CD8-positive, alpha-beta memory T cell (primary cell): Measurements from ENCODE around the gene SEMA5A. TPM values are rescaled to one million over a fixed set of nuclear protein-coding genes. Genes with fewer than 3 reads are reported as not detected.

Experiments
- CTCF ChIA-PET: fragments of 350-600 bp; sonication (Branson Sonifier 250); formaldehyde crosslinking; loops from one replicate; lab custom pipeline; 2021; ENCODE audit warnings: antibody characterized with exemption; lab: Charles Lee
- POLR2A ChIA-PET: fragments of 350-600 bp; sonication (Branson Sonifier 250); formaldehyde crosslinking; loops from one replicate; lab custom pipeline; 2021; ENCODE audit warnings: antibody characterized with exemption; lab: Charles Lee
- DNase-seq, 5 donors: peaks; one replicate each; pipeline versions ENCODE4 v3.0.0 to v3.0.0-alpha.2; 2020 to 2022; ENCODE audit warnings: mixed read lengths in 1 of 5
- H3K27ac ChIP-seq: one replicate; pipeline ENCODE4 v1.7.0; 2013; ENCODE audit warnings: low read depth, mild to moderate bottlenecking, low read length, moderate library complexity
- H3K27me3 ChIP-seq: 2 replicates; pipeline ENCODE4 v1.7.0; 2013; ENCODE audit warnings: low read length, mild to moderate bottlenecking; ENCODE audit not compliant: insufficient read depth, poor library complexity, severe bottlenecking
- H3K36me3 ChIP-seq: 2 replicates; pipeline ENCODE4 v1.7.0; 2013; ENCODE audit warnings: mild to moderate bottlenecking, low read length, moderate library complexity; ENCODE audit not compliant: insufficient read depth
- H3K4me1 ChIP-seq: 2 replicates; pipeline ENCODE4 v1.7.0; 2013; ENCODE audit warnings: mild to moderate bottlenecking, low read length, moderate library complexity; ENCODE audit not compliant: insufficient read depth
- H3K4me3 ChIP-seq: 2 replicates; pipeline ENCODE4 v1.7.0; 2013; ENCODE audit warnings: mild to moderate bottlenecking, low read length
- H3K9me3 ChIP-seq: 2 replicates; pipeline ENCODE4 v1.7.0; 2013; ENCODE audit warnings: mild to moderate bottlenecking, low read length
- H3K27ac Mint-ChIP-seq, 8 donors: one replicate each; pipeline ENCODE4 v1.8.0; 2020 to 2021; ENCODE audit warnings: mixed read lengths in 8 of 8, mild to moderate bottlenecking in 6 of 8, inconsistent platforms in 3 of 8, moderate library complexity in 3 of 8
- H3K27me3 Mint-ChIP-seq, 2 donors: one replicate each; pipeline ENCODE4 v1.8.0; 2020 to 2021; ENCODE audit warnings: mixed read lengths in 2 of 2, mild to moderate bottlenecking in 1 of 2, moderate library complexity in 1 of 2
- H3K36me3 Mint-ChIP-seq, 3 donors: one replicate each; pipeline ENCODE4 v1.8.0; 2020 to 2021; ENCODE audit warnings: mixed read lengths in 3 of 3, inconsistent platforms in 1 of 3, mild to moderate bottlenecking in 1 of 3
- H3K4me1 Mint-ChIP-seq, 3 donors: one replicate each; pipeline ENCODE4 v1.8.0; 2020 to 2021; ENCODE audit warnings: mixed read lengths in 3 of 3, inconsistent platforms in 1 of 3, mild to moderate bottlenecking in 1 of 3
- H3K4me3 Mint-ChIP-seq, 7 donors: one replicate each; pipeline ENCODE4 v1.8.0; 2020 to 2021; ENCODE audit warnings: mixed read lengths in 7 of 7, mild to moderate bottlenecking in 6 of 7, moderate library complexity in 4 of 7, inconsistent platforms in 2 of 7
- H3K9me3 Mint-ChIP-seq, 5 donors: one replicate each; pipeline ENCODE4 v1.8.0; 2020 to 2022; ENCODE audit warnings: mixed read lengths in 5 of 5, mild to moderate bottlenecking in 3 of 5, moderate library complexity in 2 of 5, inconsistent platforms in 1 of 5
- polyA plus RNA-seq: library from polyadenylated mRNA; unstranded; fragments of 300-500 nt; fragmentation: Illumina TruSeq; gene quantifications from one replicate; pipeline ENCODE4 v1.2.3, GENCODE V29; 2021
- total RNA-seq, 2 experiments: library from RNA; stranded (reverse); gene quantifications; one replicate each; pipeline ENCODE4 v1.2.3, GENCODE V29; 2021

SEMA5A gene, protein sequence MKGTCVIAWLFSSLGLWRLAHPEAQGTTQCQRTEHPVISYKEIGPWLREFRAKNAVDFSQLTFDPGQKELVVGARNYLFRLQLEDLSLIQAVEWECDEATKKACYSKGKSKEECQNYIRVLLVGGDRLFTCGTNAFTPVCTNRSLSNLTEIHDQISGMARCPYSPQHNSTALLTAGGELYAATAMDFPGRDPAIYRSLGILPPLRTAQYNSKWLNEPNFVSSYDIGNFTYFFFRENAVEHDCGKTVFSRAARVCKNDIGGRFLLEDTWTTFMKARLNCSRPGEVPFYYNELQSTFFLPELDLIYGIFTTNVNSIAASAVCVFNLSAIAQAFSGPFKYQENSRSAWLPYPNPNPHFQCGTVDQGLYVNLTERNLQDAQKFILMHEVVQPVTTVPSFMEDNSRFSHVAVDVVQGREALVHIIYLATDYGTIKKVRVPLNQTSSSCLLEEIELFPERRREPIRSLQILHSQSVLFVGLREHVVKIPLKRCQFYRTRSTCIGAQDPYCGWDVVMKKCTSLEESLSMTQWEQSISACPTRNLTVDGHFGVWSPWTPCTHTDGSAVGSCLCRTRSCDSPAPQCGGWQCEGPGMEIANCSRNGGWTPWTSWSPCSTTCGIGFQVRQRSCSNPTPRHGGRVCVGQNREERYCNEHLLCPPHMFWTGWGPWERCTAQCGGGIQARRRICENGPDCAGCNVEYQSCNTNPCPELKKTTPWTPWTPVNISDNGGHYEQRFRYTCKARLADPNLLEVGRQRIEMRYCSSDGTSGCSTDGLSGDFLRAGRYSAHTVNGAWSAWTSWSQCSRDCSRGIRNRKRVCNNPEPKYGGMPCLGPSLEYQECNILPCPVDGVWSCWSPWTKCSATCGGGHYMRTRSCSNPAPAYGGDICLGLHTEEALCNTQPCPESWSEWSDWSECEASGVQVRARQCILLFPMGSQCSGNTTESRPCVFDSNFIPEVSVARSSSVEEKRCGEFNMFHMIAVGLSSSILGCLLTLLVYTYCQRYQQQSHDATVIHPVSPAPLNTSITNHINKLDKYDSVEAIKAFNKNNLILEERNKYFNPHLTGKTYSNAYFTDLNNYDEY
- not detected for total RNA-seq
- polyA plus RNA-seq = not detected

GRCh38 chr5:9545992-9546851 is at the start of gene SEMA5A:
TSS of gene SEMA5A (minus strand) at chr5:9546075. CDS start at chr5:9379946, 166,129 bp downstream.
- Histone ChIP-seq H3K36me3 (no peaks in the 10 kb centered on the region), H3K27me3 (no peaks in the 10 kb centered on the region), H3K4me1 (no peaks in the 10 kb centered on the region), H3K4me3 (no peak within 1 kb of the TSS), H3K27ac (no peak within 1 kb of the TSS), H3K9me3 (no peaks in the 10 kb centered on the region)
- Mint-ChIP-seq H3K27me3 (peaks cover 13 to 29% of the 10 kb centered on the region in 2 donors), H3K4me3 (peak within 1 kb of the TSS in 5 of 7 donors; percentile 38 to 65 (median 53)), H3K36me3 (no peaks in the 10 kb centered on the region), H3K9me3 (peaks cover 2 to 18% (median 4%) of the 10 kb centered on the region in 5 donors), H3K27ac (no peak within 1 kb of the TSS), H3K4me1 (peaks cover 0 to 11% (median 6%) of the 10 kb centered on the region in 3 donors)
- ChIA-PET CTCF (no interaction called here), POLR2A (no interaction called here)
- peak in 1 of 5 donors; percentile 50 for DNase-seq

GRCh38 chr5:9594913-9595312 is 49.0 kb upstream of the SEMA5A start:
- H3K27ac ChIP-seq = no peak overlapping the region
- no peaks in the 10 kb centered on the region for H3K9me3 ChIP-seq
- no peaks in the 10 kb centered on the region for H3K4me1 ChIP-seq
- Mint-ChIP-seq H3K4me1 (no peaks in the 10 kb centered on the region), H3K27ac (no peak overlapping the region), H3K36me3 (no peaks in the 10 kb centered on the region), H3K4me3 (no peak overlapping the region), H3K9me3 (peaks cover 0 to 7% (median 2%) of the 10 kb centered on the region in 5 donors), H3K27me3 (no peaks in the 10 kb centered on the region)
- no peak for DNase-seq
- POLR2A ChIA-PET = no interaction called here
- CTCF ChIA-PET = no interaction called here
- H3K27me3 ChIP-seq = no peaks in the 10 kb centered on the region
- H3K4me3 ChIP-seq = no peak overlapping the region
- H3K36me3 ChIP-seq = no peaks in the 10 kb centered on the region

DNA sequence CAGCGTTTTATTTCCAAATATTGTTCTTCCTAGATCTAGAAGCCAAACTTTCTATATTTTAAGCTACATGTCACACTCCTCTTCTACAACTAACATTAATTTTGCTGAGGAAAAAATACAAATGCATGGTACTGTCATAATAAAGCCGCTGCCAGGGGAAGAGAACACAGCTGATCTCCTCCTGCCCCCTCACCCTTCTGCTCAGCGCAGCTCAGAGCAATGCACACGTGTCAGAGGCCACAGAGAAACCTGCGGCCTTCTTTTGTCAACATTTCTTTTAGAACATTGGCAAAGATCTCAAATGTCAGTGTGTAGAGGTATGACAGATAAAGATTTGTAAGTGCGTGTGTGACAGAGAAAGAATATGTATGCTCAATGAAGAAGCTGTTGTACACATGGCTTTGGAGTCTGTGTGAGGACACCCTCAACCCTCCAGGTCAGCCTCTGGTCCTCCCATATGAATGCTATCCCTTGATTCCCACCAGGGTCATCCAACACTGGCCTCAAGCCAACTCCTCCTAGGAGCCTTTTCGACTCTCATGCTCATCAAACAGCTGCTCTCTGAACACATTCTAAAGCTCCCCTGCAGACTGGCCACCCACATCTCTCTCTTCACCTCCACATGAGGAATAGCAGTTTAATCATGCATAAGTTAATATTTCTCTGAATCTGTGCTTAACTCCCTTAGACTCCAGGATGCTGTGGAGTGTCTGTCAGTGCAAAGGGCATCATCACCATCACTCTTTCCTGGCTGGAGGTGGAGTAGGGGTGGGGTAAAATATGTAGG is 43.4 kb upstream of the SEMA5A start:
- ChIA-PET POLR2A (no interaction called here), CTCF (no interaction called here)
- Histone ChIP-seq H3K4me1 (no peaks in the 10 kb centered on the region), H3K4me3 (no peak overlapping the region), H3K9me3 (no peaks in the 10 kb centered on the region), H3K36me3 (no peaks in the 10 kb centered on the region), H3K27me3 (no peaks in the 10 kb centered on the region), H3K27ac (no peak overlapping the region)
- no peaks in the 10 kb centered on the region for H3K4me1 Mint-ChIP-seq
- no peaks in the 10 kb centered on the region for H3K36me3 Mint-ChIP-seq
- H3K4me3 Mint-ChIP-seq = no peak overlapping the region
- DNase-seq = no peak
- no peaks in the 10 kb centered on the region for H3K27me3 Mint-ChIP-seq
- H3K9me3 Mint-ChIP-seq = peaks cover 0 to 13% (median 5%) of the 10 kb centered on the region in 5 donors
- H3K27ac Mint-ChIP-seq = no peak overlapping the region

DNA sequence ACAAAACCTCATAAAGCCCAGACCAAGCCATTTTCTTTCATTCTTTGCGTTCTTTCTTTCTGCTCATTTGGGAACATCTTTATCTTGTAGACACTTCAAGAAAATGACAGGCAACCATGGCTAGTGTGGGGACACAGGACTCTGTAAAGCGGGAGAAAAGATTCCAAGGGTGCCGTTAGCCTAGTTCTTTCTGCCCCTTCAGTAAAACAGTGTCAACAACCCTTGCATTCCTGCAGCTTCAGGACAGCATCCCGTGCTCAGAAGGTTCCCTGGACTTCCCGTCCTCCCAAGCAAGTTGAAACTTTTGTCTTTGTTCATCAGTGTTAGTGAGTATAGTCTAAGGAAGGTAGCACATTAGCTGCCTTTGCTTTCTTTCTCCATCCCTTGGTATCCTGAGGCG is 42.4 kb upstream of the SEMA5A start:
- no peak for DNase-seq
- ChIA-PET POLR2A (no interaction called here), CTCF (no interaction called here)
- Histone ChIP-seq H3K9me3 (no peaks in the 10 kb centered on the region), H3K27ac (no peak overlapping the region), H3K36me3 (no peaks in the 10 kb centered on the region), H3K27me3 (no peaks in the 10 kb centered on the region), H3K4me3 (no peak overlapping the region), H3K4me1 (no peaks in the 10 kb centered on the region)
- H3K27ac Mint-ChIP-seq = no peak overlapping the region
- H3K4me1 Mint-ChIP-seq = no peaks in the 10 kb centered on the region
- no peaks in the 10 kb centered on the region for H3K27me3 Mint-ChIP-seq
- H3K36me3 Mint-ChIP-seq = no peaks in the 10 kb centered on the region
- H3K4me3 Mint-ChIP-seq = no peak overlapping the region
- H3K9me3 Mint-ChIP-seq = peaks cover 0 to 16% (median 5%) of the 10 kb centered on the region in 5 donors

- DNase-seq = no peak
- H3K27me3 ChIP-seq = no peaks in the 10 kb centered on the region
- no peaks in the 10 kb centered on the region for H3K36me3 Mint-ChIP-seq
- H3K4me1 ChIP-seq = no peaks in the 10 kb centered on the region
- no peaks in the 10 kb centered on the region for H3K4me1 Mint-ChIP-seq
- CTCF ChIA-PET = no interaction called here
- no peak overlapping the region for H3K27ac ChIP-seq
- POLR2A ChIA-PET = no interaction called here
- H3K9me3 Mint-ChIP-seq = peaks cover 0 to 25% (median 5%) of the 10 kb centered on the region in 5 donors
- H3K4me3 ChIP-seq = no peak overlapping the region
- H3K27ac Mint-ChIP-seq = no peak overlapping the region
- no peaks in the 10 kb centered on the region for H3K36me3 ChIP-seq
- no peak overlapping the region for H3K4me3 Mint-ChIP-seq
- H3K9me3 ChIP-seq = no peaks in the 10 kb centered on the region
- H3K27me3 Mint-ChIP-seq = no peaks in the 10 kb centered on the region
Measured at GRCh38 chr5:9587135-9587534, 41.3 kb upstream of the SEMA5A start.

DNA sequence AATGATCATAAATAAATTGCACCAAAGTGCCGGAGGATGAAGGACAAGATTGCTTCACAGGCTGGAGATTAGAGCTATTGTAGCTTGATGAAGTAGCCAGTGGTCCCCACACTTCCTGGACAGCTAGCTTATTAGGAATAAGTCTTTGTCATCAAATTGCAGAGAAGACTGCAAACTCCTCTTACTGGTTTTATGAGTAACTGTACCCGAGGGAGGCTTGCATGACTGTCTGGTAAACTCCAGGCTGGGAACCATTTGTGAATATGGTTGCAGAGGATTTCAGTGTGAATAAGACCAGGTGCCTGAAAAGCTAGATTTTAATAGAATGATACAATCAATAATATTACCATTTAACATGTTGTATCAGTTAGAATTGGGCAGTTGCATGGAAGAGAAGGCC is 36.5 kb upstream of the SEMA5A start:
- H3K27me3 ChIP-seq = no peaks in the 10 kb centered on the region

GRCh38 chr5:9573796-9574195 is 27.9 kb upstream of the SEMA5A start:
- no peaks in the 10 kb centered on the region for H3K27me3 ChIP-seq
- H3K4me3 Mint-ChIP-seq = no peak overlapping the region
- DNase-seq = no peak
- H3K4me1 ChIP-seq = no peaks in the 10 kb centered on the region
- POLR2A ChIA-PET = no interaction called here
- H3K27ac ChIP-seq = no peak overlapping the region
- no peaks in the 10 kb centered on the region for H3K9me3 ChIP-seq
- no peaks in the 10 kb centered on the region for H3K36me3 Mint-ChIP-seq
- no peak overlapping the region for H3K4me3 ChIP-seq
- CTCF ChIA-PET = no interaction called here
- H3K27me3 Mint-ChIP-seq = no peaks in the 10 kb centered on the region
- peaks cover 3 to 7% (median 6%) of the 10 kb centered on the region in 5 donors for H3K9me3 Mint-ChIP-seq
- no peaks in the 10 kb centered on the region for H3K4me1 Mint-ChIP-seq
- no peak overlapping the region for H3K27ac Mint-ChIP-seq
- H3K36me3 ChIP-seq = no peaks in the 10 kb centered on the region

More for the DNA sequence above, 36.5 kb upstream of the SEMA5A start:
- Mint-ChIP-seq H3K4me1 (no peaks in the 10 kb centered on the region), H3K9me3 (peaks cover 0 to 11% (median 0%) of the 10 kb centered on the region in 5 donors), H3K4me3 (no peak overlapping the region), H3K27ac (no peak overlapping the region), H3K27me3 (no peaks in the 10 kb centered on the region), H3K36me3 (no peaks in the 10 kb centered on the region)
- no peak for DNase-seq
- ChIA-PET POLR2A (no interaction called here), CTCF (no interaction called here)
- Histone ChIP-seq H3K4me1 (no peaks in the 10 kb centered on the region), H3K9me3 (no peaks in the 10 kb centered on the region), H3K36me3 (no peaks in the 10 kb centered on the region), H3K4me3 (no peak overlapping the region), H3K27ac (no peak overlapping the region)
